ENCODE results near the gene CENPO.

GRCh38 chr2:24827321-24828237, 34.4 kb downstream of the CENPO start:
- TF ChIP-seq, protein P1, sequence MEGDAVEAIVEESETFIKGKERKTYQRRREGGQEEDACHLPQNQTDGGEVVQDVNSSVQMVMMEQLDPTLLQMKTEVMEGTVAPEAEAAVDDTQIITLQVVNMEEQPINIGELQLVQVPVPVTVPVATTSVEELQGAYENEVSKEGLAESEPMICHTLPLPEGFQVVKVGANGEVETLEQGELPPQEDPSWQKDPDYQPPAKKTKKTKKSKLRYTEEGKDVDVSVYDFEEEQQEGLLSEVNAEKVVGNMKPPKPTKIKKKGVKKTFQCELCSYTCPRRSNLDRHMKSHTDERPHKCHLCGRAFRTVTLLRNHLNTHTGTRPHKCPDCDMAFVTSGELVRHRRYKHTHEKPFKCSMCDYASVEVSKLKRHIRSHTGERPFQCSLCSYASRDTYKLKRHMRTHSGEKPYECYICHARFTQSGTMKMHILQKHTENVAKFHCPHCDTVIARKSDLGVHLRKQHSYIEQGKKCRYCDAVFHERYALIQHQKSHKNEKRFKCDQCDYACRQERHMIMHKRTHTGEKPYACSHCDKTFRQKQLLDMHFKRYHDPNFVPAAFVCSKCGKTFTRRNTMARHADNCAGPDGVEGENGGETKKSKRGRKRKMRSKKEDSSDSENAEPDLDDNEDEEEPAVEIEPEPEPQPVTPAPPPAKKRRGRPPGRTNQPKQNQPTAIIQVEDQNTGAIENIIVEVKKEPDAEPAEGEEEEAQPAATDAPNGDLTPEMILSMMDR (conservative IDR thresholded peaks at IDR 0.05; ENCODE audit: low read length) = peak; percentile 91
- TF ChIP-seq EZH2phosphoT487 (IDR thresholded peaks at IDR 0.05; ENCODE audit: borderline replicate concordance, low read depth, low read length) = no peak
